GM19023 (cell line): ENCODE data around the gene NUDCD3.

ENCODE experiments used
- ATAC-seq: cut with Tn5 transposase; IDR thresholded peaks from one replicate; pipeline ENCODE4 v1.9.1; 2021; ENCODE audit warnings: mild to moderate bottlenecking, moderate library complexity; ENCODE audit not compliant: unreplicated experiment

NUDCD3 gene

GRCh38 chr7:44490351-44491200 is at the start of gene NUDCD3:
Gene NUDCD3, minus strand, starts transcription at chr7:44490658. Its CDS starts 58 bp downstream, at chr7:44490600.
- peak; percentile 97 for ATAC-seq

- no peak for ATAC-seq
Measured at GRCh38 chr7:44539669-44540506, 49.4 kb upstream of the NUDCD3 start.

GRCh38 chr7:44538798-44539668 is 48.6 kb upstream of the NUDCD3 start:
- ATAC-seq: no peak

- ATAC-seq: no peak
Measured at GRCh38 chr7:44538093-44538797, 47.8 kb upstream of the NUDCD3 start.

- no peak for ATAC-seq
Measured at GRCh38 chr7:44537442-44537841, 47.0 kb upstream of the NUDCD3 start.

- no peak for ATAC-seq
Measured at GRCh38 chr7:44536090-44536489, 45.6 kb upstream of the NUDCD3 start.

GRCh38 chr7:44535348-44536064 is 45.0 kb upstream of the NUDCD3 start:
- ATAC-seq: no peak

GRCh38 chr7:44534501-44534900 is 44.0 kb upstream of the NUDCD3 start:
- peak; percentile 60 for ATAC-seq

- no peak for ATAC-seq
Measured at GRCh38 chr7:44534087-44534486, 43.6 kb upstream of the NUDCD3 start.

- no peak for ATAC-seq
Measured at GRCh38 chr7:44533301-44534055, 43.0 kb upstream of the NUDCD3 start.

- ATAC-seq: no peak
Measured at GRCh38 chr7:44531421-44532380, 41.2 kb upstream of the NUDCD3 start.

- no peak for ATAC-seq
Measured at GRCh38 chr7:44530990-44531389, 40.5 kb upstream of the NUDCD3 start.

- no peak for ATAC-seq
Measured at GRCh38 chr7:44524811-44525388, 34.4 kb upstream of the NUDCD3 start.

GRCh38 chr7:44522315-44522714 is 31.9 kb upstream of the NUDCD3 start:
- no peak for ATAC-seq

GRCh38 chr7:44521347-44522095 is 31.1 kb upstream of the NUDCD3 start:
- ATAC-seq: no peak

- ATAC-seq: no peak
Measured at GRCh38 chr7:44520574-44520973, 30.1 kb upstream of the NUDCD3 start.

GRCh38 chr7:44519546-44519945 is 29.1 kb upstream of the NUDCD3 start:
- no peak for ATAC-seq
